Islet of Langerhans (tissue), 1 donor: ENCODE data around the gene GALNT6.

Source experiments
- FAIRE-seq: peaks from one replicate; lab custom pipeline; 2011; peaks lifted over from hg19 to GRCh38; lab: Jason Lieb, UNC

The GALNT6 gene

DNA sequence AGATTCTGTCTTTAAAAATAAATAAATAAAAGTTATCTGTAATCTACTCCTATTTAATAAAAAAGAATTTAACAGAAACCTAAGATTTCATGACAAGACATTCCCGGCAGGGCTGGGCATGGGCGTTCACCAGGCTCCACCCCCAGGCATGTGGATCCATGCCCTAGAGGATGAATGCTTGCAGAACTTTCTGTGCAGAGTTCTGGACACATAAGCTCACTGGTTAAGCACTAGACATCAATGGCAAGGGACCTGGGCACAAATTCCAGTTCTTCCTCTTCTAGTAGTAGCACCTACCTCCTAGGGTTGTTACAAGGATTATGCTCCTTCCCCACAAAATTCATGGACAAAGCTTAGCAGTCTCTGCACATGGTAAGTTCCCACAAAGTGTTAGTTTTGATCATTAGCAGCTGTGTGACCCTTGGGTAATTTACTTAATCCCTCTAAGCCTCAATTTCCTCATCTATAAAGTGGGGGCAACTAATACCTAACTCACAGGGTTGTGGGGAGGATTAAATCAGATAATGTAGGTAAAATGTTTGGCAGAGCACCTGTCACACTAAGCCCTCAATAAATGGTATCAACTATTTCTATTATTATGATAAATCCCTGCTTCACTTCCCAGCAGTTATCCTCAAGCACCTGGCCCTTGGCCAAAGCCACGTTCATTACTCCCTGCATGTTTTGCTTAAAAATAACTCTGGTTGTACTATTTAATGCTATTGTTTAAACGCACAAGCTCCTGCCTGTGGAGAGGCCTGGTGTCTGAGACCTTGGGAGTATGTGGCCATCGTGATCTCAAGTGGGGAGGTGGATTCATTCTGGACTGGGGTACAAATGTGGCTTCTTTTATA is 9.8 kb downstream of the GALNT6 start:
- no peak for FAIRE-seq

DNA sequence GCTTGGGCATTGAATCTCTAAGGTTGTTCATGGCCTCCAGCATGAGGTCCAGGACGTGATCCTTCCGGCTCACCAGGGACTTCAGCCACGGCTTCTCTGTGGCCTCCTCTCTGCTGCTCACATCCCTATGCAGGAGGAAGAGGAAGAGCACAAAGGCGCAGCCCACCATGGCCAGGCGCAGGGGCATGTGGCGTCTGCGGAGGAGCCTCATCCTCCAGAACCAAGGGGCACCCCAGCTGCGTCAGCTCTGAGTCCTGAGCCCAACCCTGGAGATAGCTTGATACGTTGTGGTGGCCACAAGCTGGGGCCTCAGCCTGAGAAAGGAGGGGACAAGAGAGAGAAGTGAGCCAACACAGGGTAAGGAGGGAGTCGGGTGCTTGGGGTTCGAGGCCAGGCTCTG is 11.6 kb downstream of the GALNT6 start:
- FAIRE-seq, result no peak

DNA sequence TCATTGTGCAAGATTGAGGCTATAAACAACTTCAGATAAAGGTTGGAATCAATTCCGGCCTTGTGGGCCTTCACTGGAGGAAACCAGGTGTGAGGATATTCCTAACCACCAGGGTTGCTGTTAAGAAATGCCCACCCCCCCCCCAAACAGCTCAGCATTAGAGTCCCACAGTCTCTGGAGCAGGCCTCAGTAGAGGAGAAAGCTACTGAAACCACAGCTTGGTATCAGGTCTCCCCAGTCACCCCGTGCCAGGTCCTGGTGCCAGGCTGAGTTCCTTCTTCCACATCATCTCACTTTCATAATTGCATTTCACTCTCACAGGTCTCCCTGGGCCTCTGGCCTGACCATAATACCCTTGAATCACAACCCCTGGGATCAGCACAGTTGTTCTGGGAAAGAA is 12.5 kb downstream of the GALNT6 start:
- no peak for FAIRE-seq

DNA sequence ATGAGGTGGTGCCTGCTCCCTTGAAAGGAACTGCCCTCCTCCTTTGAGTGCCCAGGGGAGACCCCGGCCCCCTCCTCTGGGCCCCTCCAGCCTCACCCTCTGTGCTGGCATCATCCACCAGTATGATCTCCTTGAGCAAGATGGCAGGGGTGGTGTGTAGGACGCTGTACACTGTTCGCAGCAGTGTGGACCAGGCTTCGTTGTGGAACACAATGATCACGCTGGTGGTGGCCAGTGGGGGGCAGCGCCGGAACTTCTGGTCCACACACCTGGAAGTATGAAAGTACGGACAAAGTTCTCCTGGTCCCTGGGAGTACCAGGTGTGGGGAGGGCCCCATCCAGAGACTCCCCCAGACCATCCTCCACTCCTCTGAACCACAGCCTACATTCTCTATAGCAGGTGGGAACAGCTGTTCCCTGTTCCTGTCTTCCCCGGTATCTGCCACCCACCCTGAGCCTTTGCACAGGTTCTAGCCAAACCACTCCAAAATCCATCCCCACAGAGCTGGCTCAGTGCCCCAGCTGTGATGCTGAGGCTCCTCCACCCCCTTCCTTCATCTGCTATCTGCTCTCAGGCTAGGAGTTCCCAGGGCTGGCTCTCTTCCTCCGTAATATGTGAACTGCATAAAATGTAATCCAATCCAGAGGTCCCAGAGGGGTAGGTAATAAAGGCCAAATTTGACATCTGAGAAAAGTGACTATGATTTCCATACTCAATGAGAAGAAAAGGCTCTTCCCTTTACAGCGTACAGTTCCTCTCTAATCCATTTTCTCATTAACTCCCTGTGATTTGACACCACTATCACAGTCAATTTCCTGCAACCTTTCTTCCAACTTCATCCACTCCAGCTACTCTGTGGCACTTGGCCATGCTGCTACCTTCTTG is 13.9 kb downstream of the GALNT6 start:
- no peak for FAIRE-seq

DNA sequence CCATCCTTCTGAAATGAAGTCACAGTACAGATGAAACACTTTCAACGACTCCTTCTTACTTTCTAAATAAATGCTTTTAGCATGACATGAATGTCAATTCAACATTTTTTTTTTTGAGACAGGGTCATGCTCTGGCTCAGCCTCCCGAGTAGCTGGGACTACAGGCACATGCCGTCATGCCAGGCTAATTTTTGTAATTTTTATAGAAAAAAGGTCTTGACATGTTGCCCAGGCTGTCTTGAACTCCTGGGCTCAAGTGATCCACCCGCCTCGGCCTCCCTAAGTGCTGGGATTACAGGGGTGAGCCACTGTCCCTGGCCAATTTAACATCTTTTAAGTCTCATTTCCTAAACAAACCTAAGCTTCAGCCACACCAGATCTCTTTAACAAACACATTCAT is 16.4 kb downstream of the GALNT6 start:
- FAIRE-seq, result no peak

DNA sequence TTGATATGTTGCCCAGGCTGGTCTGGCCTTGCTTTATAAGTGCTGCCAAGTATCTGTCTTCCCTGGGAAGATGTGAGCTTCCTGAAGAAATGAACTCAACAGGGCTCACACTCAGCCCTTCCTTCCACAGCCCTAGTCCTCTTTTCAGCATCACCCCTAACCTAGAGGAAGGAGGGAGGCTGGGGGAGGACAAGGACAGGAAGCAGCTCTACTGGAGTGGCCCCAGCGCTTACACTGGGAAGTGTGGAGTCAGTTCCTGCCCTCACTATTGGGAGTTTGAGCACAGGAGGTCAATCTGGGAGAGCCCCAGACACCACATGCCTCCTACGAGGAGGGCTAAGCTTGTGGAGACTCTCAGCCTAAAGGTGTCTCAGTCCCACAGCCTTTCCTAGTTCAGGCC is 16.8 kb downstream of the GALNT6 start:
- no peak for FAIRE-seq

DNA sequence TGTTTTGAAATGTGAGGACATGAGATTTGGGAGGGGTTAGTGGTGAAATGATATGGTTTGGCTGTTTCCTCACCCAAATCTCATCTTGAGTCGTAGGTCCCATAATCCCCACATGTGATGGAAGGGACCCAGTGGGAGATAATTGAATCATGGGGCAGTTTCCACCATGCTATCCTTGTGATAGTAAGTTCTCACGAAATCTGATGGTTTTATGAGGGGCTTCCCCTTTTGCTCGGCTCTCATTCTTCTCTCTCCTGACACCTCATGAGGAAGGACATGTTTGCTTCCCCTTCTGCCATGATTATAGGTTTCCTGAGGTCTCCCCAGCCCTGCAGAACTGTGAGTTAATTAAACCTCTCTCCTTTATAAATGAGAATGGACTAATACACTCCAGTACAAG is 18.0 kb downstream of the GALNT6 start:
- FAIRE-seq, result no peak

DNA sequence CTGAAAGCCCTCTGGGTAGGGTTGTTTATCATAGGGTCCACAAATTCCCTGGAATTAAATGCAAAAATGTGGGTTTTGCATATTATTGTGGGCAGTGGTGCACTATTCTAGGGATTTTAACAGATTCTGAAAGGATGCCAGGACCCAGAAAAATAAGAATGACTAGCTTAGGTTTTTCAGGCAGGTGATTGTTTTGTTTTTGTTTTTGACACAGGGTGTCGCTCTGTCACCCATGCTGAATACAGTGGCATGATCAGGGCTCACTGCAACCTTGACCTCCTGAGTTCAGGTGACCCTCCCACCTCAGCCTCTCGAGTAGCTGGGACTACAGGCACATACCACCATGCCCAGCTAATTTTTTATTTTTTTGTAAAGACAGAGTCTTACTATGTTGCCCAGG is 19.2 kb downstream of the GALNT6 start:
- no peak for FAIRE-seq

DNA sequence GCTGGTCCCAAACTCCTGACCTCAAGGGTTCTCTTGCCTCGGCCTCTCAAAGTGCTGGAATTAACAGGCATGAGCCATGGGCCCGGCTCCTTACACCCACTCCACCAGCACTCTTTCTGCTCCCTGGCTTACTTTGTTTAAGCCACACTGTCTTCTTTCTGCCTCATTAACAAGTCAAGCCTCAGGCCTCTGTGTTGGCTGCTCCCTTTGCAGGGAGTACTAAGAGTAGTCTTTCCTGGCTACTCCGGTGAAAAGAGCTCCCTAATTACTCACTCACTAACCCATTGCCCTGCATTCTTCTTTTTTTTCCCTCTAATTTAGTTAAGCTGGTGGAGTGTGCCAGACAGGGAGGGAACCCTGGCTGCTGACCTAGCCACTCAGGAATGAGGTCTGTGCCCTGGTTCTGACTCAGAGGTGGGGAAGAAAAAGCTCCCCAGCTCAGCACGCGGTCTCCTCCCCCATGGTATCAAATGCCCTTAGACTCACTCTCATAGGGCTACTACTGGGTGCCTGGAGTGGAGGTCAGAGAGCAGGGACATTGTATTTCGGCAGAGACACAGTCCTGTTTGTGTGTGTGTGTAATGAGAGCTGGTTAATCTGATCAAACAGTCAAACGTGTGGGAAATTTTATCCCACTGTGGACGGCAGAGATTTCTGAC is 19.8 kb downstream of the GALNT6 start:
- FAIRE-seq, result no peak

DNA sequence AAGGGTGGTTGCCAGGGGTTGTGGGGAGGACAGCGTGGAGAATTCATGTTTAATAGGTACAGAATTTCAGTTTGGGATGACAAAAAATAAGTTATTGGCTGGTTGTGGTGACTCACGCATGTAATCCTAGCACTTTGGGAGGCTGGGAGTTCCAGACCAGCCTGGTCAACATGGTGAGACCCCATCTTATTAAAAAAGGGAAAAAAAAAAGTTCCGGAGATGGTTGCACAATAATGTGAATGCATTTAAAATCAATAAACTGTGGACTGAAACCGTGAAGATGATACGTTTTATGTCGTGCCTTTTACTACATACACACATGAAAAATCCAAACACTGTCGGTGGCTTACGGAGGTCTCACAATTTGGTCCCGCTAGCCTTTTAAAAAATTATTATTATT is 20.5 kb downstream of the GALNT6 start:
- no peak for FAIRE-seq

DNA sequence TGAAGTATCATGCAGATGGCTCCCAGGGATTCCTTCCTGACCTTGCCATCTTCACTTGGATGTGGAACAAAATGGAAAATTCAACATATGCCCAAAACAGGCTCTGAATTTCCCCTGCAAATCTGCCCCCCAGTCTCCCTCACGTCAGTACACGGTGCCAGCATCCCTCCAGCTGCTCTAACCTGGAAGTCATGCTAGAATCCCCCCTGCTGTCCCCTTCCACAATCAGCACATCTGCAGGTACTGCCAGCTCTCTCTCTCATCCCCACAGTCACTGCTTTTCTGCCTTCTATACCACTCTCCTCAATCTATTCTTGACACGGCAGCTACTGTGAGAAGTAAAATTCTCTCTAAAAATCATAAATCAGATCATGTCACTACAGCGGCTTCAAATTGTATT is 21.6 kb downstream of the GALNT6 start:
- FAIRE-seq, result no peak

DNA sequence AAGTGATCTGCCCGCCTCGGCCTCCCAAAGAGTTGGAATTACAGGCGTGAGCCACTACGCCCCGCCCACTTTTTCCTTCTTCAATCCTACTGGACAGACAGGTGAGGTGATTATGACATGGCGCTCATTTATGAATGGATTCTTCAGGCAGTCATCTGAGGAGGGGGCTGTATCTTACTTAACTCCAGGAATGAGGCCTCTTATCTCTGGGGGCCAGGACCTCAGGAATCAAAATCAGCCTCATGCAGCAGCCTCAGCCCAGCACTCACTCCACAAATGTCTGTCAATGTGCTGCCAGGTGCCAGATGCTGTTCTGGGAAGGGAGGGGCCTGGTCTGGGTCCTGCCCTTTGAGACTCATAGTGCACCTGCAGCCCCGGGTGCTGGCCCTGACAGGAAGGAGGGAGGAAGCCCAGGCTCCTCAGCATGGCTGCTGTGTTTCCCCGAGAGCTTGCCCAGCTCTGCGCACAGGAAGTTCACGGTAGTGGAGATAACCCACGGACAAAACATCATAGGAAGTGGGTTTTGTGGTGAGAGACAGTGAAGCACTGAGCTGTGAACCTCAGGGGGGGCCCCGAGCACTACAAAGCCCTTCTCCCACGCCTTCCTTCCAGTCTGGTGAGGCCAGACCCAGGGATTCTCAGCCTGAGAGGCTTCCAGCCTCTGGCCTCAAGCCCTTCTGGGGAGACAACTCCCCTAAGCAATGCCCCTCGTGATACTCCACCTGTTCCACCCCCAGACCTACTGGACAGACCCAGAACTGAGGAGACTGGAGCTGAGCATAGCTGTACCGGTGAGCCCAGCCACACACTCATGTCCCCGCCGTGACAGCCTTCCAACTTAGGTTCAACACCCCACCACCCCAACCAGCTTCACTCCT is 22.3 kb downstream of the GALNT6 start:
- no peak for FAIRE-seq

DNA sequence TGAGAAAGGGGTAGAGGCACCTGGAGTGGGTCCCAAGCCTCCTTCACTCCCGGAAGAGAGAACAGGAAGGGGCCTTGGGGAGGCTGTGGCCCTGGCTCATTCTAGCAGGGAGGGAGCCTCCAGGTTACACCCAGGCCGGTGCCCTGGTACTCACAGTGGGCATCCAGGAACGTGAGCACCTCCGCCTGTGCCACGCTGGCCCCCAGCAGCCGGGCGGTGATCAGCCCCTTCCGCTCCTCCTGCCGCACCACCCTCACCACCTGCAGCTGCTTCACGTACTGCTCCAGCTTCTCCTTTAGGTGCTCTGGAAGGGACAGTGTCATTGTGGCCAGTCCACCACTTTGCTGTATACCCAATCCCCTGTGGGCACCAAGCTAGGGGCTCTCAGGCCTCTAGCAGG is 25.9 kb downstream of the GALNT6 start:
- no peak for FAIRE-seq

DNA sequence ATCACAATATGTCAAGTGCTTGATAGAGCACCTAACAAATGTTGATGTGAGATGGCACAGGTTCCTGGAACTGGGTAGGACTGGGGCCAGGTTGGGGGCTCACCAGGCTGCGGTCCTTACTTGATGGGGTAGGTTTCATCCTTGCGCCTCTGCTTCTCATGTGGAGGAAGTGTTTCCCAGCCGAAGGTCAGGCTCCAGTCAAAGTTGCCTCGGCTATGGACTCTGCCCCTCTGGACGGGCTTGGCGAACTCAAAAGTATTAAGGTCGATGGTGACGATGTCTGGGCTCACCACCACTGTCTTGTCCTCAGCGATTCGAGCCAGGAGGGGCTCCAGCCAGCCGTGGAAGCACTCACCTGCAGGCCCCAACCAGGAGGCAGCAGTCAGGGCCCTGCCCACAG is 27.2 kb downstream of the GALNT6 start:
- FAIRE-seq, result no peak

DNA sequence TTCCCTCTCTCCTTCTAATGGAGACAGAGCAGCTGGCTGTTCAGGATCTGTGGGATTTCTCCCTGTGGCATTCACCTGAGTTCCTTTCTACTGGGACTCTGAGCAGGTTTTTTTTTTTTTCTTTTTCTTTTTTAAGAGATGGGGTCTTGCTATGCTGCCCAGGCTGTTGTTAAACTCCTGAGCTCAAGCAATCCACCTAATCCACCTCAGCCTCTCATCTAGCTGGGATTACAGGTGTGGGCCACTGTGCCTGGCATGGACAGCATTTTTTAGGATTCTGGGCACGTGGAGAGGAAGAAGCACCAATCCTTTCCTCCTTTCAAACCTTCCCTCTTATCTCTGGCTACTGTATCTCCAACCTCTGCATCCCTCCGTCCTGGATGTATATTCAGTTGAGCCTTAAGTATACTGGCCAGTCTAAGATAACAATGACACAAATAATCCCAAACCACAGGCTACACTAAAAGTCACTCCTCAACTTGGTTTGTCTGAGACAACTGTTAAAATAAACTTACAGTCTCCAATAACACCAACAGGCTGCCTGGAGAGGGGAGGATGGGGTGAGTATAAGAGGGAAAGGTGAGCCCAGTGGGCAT is 28.4 kb downstream of the GALNT6 start:
- FAIRE-seq, result no peak

DNA sequence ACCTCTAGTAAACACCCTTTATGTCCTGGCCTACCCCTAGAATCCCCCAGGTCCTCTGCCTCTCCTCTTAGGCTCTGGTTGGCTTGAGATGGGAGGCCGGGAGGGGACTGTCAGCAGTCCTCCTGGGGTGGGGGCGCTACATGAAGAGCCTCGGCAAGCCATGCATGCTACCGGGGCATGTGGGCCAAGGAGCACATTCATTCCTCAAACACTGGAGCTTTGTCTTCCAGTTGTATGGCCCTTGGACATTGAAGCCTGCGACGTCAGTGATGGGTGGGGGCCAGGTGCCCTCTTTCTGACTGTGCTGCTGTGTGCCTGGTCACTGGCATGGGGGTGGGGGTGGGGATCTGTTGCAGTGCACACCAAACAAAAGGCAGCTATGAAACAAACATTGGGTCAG is 28.9 kb downstream of the GALNT6 start:
- FAIRE-seq, result no peak

DNA sequence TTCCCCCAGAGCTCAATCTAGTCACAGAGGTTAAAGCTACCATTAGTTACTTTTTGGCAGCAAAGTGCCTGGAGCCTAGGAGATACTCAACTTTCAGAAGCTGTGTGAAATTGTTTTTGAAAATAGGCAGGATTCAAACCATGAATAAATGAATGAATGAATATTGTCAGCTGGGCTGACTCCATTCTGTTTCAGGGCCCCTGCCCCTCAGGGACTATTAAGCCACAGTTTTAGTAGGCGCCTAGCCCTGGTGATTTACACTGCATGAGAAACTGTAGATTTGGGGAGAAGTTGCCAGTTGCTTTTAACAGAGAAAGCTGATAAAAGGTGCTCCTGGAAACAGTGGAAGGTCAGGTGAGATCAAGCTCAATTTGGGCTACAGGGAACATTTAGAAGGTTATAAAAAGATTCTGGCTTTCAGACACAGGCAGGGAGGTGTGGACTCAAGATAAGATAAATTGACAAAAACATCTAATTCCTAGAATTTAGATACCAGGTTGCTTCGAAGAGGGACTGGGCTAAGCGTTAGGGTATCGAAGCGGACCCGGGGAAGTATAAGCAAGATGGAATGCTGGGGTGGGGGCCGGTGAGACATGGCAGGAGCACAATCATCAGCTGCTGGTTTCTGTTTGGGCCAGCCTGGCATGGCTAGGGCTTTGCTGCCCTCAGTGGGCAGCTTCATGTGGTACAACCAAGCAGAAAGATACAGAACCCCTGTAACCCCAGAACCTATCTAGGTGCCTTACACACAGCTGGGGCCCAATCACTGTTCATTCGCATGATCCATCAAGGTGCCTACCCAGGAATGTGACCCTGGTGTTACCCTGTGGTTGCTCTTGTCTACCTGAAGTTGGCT is 29.8 kb downstream of the GALNT6 start:
- FAIRE-seq, result no peak

DNA sequence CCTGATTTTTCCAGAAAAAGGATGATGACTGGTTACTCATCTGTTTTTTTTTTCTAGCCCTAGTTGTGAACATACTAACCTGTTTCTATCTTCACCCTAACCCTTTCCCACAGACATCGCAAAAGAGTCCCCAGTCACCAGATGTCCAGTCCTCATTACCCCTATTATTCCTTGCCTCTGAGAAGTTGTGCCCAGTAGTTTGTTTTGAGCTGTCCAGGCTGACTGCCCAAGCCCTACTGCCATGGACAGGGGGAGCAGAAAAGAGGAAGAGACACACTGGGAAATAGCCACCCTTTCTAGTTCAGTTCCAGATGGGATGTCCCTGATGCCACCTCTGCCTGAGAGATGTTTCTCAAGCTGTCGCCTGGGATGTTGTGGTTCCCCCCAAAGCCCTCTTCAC is 30.9 kb downstream of the GALNT6 start:
- no peak for FAIRE-seq

DNA sequence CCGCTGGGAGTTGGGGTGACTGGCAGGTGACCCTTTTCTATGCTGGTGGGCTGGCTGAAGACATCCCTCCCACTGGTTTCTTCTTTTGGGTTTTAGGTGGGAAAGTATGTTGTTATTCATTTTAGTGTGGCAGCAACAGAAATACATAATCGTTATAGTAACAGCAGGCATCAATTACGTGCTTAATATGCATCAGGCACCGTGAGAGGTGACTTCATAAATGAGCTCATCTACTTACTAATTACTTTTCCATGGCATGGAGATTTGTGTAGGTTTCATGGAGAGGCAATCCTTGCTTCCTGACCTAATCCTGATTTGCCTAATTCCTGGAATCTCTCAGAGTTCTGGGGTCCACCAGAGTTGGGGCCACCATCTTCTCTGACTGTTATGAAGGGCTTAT is 31.4 kb downstream of the GALNT6 start:
- no peak for FAIRE-seq

DNA sequence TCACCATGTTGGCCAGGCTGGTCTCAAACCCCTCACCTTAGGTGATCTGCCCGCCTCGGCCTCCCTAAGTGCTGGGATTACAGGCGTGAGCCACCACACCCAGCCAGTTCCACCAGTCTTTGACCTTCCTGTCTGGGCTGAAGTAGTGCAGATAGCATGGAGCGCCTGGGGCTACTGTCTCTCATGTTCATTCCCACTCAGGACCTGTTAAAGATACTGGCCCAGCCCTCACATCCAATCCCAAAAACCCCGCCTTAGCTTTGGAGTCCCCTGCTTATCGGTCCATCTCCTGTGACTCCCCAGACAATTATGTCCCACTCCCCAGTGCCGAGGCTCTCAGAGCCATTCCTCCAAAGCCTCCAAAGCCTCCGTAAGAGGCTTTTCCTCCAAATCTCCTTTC is 32.7 kb downstream of the GALNT6 start:
- FAIRE-seq, result no peak
